ENCODE data around the gene ACTMAP.

Gene ACTMAP

GRCh38 chr19:40763963-40764362 lies 13.7 kb upstream of the ACTMAP start:
- DNase-seq (ENCODE audit: low read depth in 1 of 2, low spot score in 1 of 2) = no peak
- TF ChIP-seq JUND (IDR thresholded peaks at IDR 0.05; ENCODE audit: low read depth) = no peak
- in situ Hi-C loops (cut with HindIII; ENCODE audit: low pct_unique_long_range_greater_than_20kb, low sequenced_read_pairs) = no loop called here

- in situ Hi-C loops (cut with HindIII; ENCODE audit: low pct_unique_long_range_greater_than_20kb, low sequenced_read_pairs) = no loop called here
- no peak for DNase-seq (ENCODE audit: low read depth in 1 of 2, low spot score in 1 of 2)
- no peak for TF ChIP-seq JUND (IDR thresholded peaks at IDR 0.05; ENCODE audit: low read depth)
Measured at GRCh38 chr19:40763526-40763925, 13.2 kb upstream of the ACTMAP start.

- no peak for TF ChIP-seq JUND (IDR thresholded peaks at IDR 0.05; ENCODE audit: low read depth)
- in situ Hi-C loops (cut with HindIII; ENCODE audit: low pct_unique_long_range_greater_than_20kb, low sequenced_read_pairs) = no loop called here
- DNase-seq (ENCODE audit: low read depth in 1 of 2, low spot score in 1 of 2) = no peak
Measured at GRCh38 chr19:40762754-40763470, 12.6 kb upstream of the ACTMAP start.

- no peak for DNase-seq (ENCODE audit: low read depth in 1 of 2, low spot score in 1 of 2)
- in situ Hi-C loops (cut with HindIII; ENCODE audit: low pct_unique_long_range_greater_than_20kb, low sequenced_read_pairs) = no loop called here
- TF ChIP-seq JUND (IDR thresholded peaks at IDR 0.05; ENCODE audit: low read depth) = no peak
Measured at GRCh38 chr19:40759352-40759751, 9.1 kb upstream of the ACTMAP start.

GRCh38 chr19:40758491-40758890 lies 8.2 kb upstream of the ACTMAP start:
- in situ Hi-C loops (cut with HindIII; ENCODE audit: low pct_unique_long_range_greater_than_20kb, low sequenced_read_pairs) = no loop called here
- no peak for DNase-seq (ENCODE audit: low read depth in 1 of 2, low spot score in 1 of 2)
- TF ChIP-seq JUND (IDR thresholded peaks at IDR 0.05; ENCODE audit: low read depth) = no peak

GRCh38 chr19:40756502-40757110 lies 6.3 kb upstream of the ACTMAP start:
- no peak for DNase-seq (ENCODE audit: low read depth in 1 of 2, low spot score in 1 of 2)
- in situ Hi-C loops (cut with HindIII; ENCODE audit: low pct_unique_long_range_greater_than_20kb, low sequenced_read_pairs) = no loop called here
- no peak for TF ChIP-seq JUND (IDR thresholded peaks at IDR 0.05; ENCODE audit: low read depth)

- TF ChIP-seq JUND (IDR thresholded peaks at IDR 0.05; ENCODE audit: low read depth) = no peak
- in situ Hi-C loops (cut with HindIII; ENCODE audit: low pct_unique_long_range_greater_than_20kb, low sequenced_read_pairs) = no loop called here
- no peak for DNase-seq (ENCODE audit: low read depth in 1 of 2, low spot score in 1 of 2)
Measured at GRCh38 chr19:40755791-40756190, 5.5 kb upstream of the ACTMAP start.

- DNase-seq (ENCODE audit: low read depth in 1 of 2, low spot score in 1 of 2) = no peak
- in situ Hi-C loops (cut with HindIII; ENCODE audit: low pct_unique_long_range_greater_than_20kb, low sequenced_read_pairs) = no loop called here
- no peak for TF ChIP-seq JUND (IDR thresholded peaks at IDR 0.05; ENCODE audit: low read depth)
Measured at GRCh38 chr19:40755248-40755624, 5.0 kb upstream of the ACTMAP start.

GRCh38 chr19:40754611-40755247 lies 4.5 kb upstream of the ACTMAP start:
- DNase-seq (ENCODE audit: low read depth in 1 of 2, low spot score in 1 of 2) = no peak
- in situ Hi-C loops (cut with HindIII; ENCODE audit: low pct_unique_long_range_greater_than_20kb, low sequenced_read_pairs) = no loop called here
- TF ChIP-seq JUND (IDR thresholded peaks at IDR 0.05; ENCODE audit: low read depth) = no peak

- DNase-seq (ENCODE audit: low read depth in 1 of 2, low spot score in 1 of 2) = no peak
- in situ Hi-C loops (cut with HindIII; ENCODE audit: low pct_unique_long_range_greater_than_20kb, low sequenced_read_pairs) = no loop called here
- no peak for TF ChIP-seq JUND (IDR thresholded peaks at IDR 0.05; ENCODE audit: low read depth)
Measured at GRCh38 chr19:40752257-40752781, 2.0 kb upstream of the ACTMAP start.

- DNase-seq (ENCODE audit: low read depth in 1 of 2, low spot score in 1 of 2) = peak; percentile 72 to 96
- in situ Hi-C loops (cut with HindIII; ENCODE audit: low pct_unique_long_range_greater_than_20kb, low sequenced_read_pairs) = no loop called here
- no peak for TF ChIP-seq JUND (IDR thresholded peaks at IDR 0.05; ENCODE audit: low read depth)
Measured at GRCh38 chr19:40750874-40751537, 729 bp upstream of the ACTMAP start, which contains the start of gene SNRPA. Gene SNRPA, plus strand, starts transcription at chr19:40751203. Its CDS starts 206 bp downstream, at chr19:40751409.

GRCh38 chr19:40747536-40747935 lies 2.7 kb downstream of the ACTMAP start:
- no peak for DNase-seq (ENCODE audit: low read depth in 1 of 2, low spot score in 1 of 2)
- TF ChIP-seq JUND (IDR thresholded peaks at IDR 0.05; ENCODE audit: low read depth) = no peak
- in situ Hi-C loops (cut with HindIII; ENCODE audit: low pct_unique_long_range_greater_than_20kb, low sequenced_read_pairs) = no loop called here

GRCh38 chr19:40745402-40745780 lies 4.9 kb downstream of the ACTMAP start:
- in situ Hi-C loops (cut with HindIII; ENCODE audit: low pct_unique_long_range_greater_than_20kb, low sequenced_read_pairs) = no loop called here
- TF ChIP-seq JUND (IDR thresholded peaks at IDR 0.05; ENCODE audit: low read depth) = no peak

More at GRCh38 chr19:40745402-40745780, 4.9 kb downstream of the ACTMAP start:
- no peak for DNase-seq (ENCODE audit: low read depth in 1 of 2, low spot score in 1 of 2)
